CD4-positive, CD25-positive, alpha-beta regulatory T cell (primary cell): ENCODE data around the gene ERP44. TPM values are rescaled to one million over a fixed set of nuclear protein-coding genes. Genes with fewer than 3 reads are reported as not detected.
"Not testable (repeated sequence)": the region's sequence is repeated elsewhere in the genome, so short reads cannot be mapped to it uniquely, and the experiment has no call there.

ENCODE experiments used
- ATAC-seq, 2 donors: fragments of 150-1000 bp; cut with Tn5 transposase; one replicate each; pipeline ENCODE4 v1.10.0; 2021; ENCODE audit warnings: low read depth in 2 of 2, moderate number of reproducible peaks in 2 of 2, moderate library complexity in 1 of 2
- DNase-seq, 3 donors: peaks; one replicate each; pipeline versions ENCODE4 v3.0.0 to v3.0.0-alpha.2; 2012 to 2022; ENCODE audit warnings: mixed read lengths in 1 of 3
- H3K27ac ChIP-seq: one replicate; pipeline ENCODE4 v1.7.0; 2013; ENCODE audit warnings: mild to moderate bottlenecking, low read length; ENCODE audit not compliant: insufficient read depth, poor library complexity, severe bottlenecking
- H3K27me3 ChIP-seq: one replicate; pipeline ENCODE4 v1.7.0; 2013; ENCODE audit warnings: low read length; ENCODE audit not compliant: control insufficient read depth, insufficient read depth
- H3K36me3 ChIP-seq: one replicate; pipeline ENCODE4 v1.7.0; 2013; ENCODE audit warnings: mild to moderate bottlenecking, low read length, moderate library complexity; ENCODE audit not compliant: control insufficient read depth, insufficient read depth
- H3K4me1 ChIP-seq: 2 replicates; pipeline ENCODE4 v1.7.0; 2013; ENCODE audit warnings: mild to moderate bottlenecking, low read length; ENCODE audit not compliant: insufficient read depth, control insufficient read depth, poor library complexity, severe bottlenecking
- H3K4me3 ChIP-seq: one replicate; pipeline ENCODE4 v1.7.0; 2013; ENCODE audit warnings: low read depth, mild to moderate bottlenecking, low read length, moderate library complexity
- H3K9me3 ChIP-seq, 2 experiments: 1 replicate in 1 of 2; 2 replicates in 1 of 2; pipeline ENCODE4 v1.7.0; 2013; ENCODE audit warnings: low read length in 2 of 2, mild to moderate bottlenecking in 1 of 2, moderate library complexity in 1 of 2; ENCODE audit not compliant: control insufficient read depth in 2 of 2
- H3K27ac Mint-ChIP-seq, 3 donors: one replicate each; pipeline ENCODE4 v1.8.0; 2020 to 2022; ENCODE audit warnings: mild to moderate bottlenecking in 3 of 3, mixed read lengths in 3 of 3, moderate library complexity in 2 of 3
- H3K27me3 Mint-ChIP-seq: one replicate; pipeline ENCODE4 v1.8.0; 2022; ENCODE audit warnings: mild to moderate bottlenecking, mixed read lengths
- H3K36me3 Mint-ChIP-seq: one replicate; pipeline ENCODE4 v1.8.0; 2020; ENCODE audit warnings: mixed read lengths
- H3K4me1 Mint-ChIP-seq, 4 donors: one replicate each; pipeline ENCODE4 v1.8.0; 2020 to 2022; ENCODE audit warnings: mixed read lengths in 4 of 4, mild to moderate bottlenecking in 1 of 4
- H3K4me3 Mint-ChIP-seq, 4 donors: one replicate each; pipeline ENCODE4 v1.8.0; 2020 to 2022; ENCODE audit warnings: mild to moderate bottlenecking in 4 of 4, mixed read lengths in 4 of 4, moderate library complexity in 3 of 4
- H3K9me3 Mint-ChIP-seq, 7 donors: one replicate each; pipeline ENCODE4 v1.8.0; 2020 to 2022; ENCODE audit warnings: mixed read lengths in 7 of 7, mild to moderate bottlenecking in 3 of 7, moderate library complexity in 2 of 7
- polyA plus RNA-seq, 4 donors: library from polyadenylated mRNA; unstranded; fragments of 300-500 nt; fragmentation: Illumina TruSeq; gene quantifications; one replicate each; pipeline ENCODE4 v1.2.3, GENCODE V29; 2021
- total RNA-seq: library from RNA; stranded (reverse); gene quantifications from one replicate; pipeline ENCODE4 v1.2.3, GENCODE V29; 2022

ERP44 gene
- total and polyA plus RNA-seq, 5 donors from 2014 or later = 14.0 to 42.6 (median 35.0) TPM

DNA sequence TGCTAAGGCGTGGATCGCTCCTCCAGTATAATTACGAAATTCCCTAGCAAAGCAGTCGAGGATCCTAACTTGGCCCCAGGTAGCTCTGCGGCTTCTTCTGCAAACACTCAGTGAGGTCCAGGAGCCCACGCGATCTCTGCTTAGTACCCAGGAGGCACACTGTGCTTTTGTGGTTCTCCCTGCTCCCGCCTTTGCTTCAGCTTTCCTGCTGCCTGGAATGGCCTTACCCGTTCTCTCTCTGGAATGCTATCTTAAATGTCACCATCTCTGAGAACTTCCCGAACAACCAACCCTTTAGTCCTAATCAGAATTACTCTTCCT is 882 bp upstream of the ERP44 start:
- DNase-seq (no peak), ATAC-seq (no peak)
- peaks cover 35% of the 10 kb centered on the region for H3K4me1 ChIP-seq
- peaks cover 8% of the 10 kb centered on the region for H3K36me3 ChIP-seq
- no peaks in the 10 kb centered on the region for H3K27me3 ChIP-seq
- peak overlapping the region; percentile 81 for H3K27ac ChIP-seq
- Mint-ChIP-seq H3K27ac (peak overlapping the region; percentile 92 to 99 (median 99)), H3K27me3 (no peaks in the 10 kb centered on the region), H3K4me1 (peaks cover 19 to 45% (median 26%) of the 10 kb centered on the region in 4 donors), H3K36me3 (peaks cover 3% of the 10 kb centered on the region), H3K4me3 (peak overlapping the region; percentile 99 to 100 (median 99)), H3K9me3 (no peaks in the 10 kb centered on the region)
- peak overlapping the region; percentile 92 for H3K4me3 ChIP-seq
- no peaks in the 10 kb centered on the region for H3K9me3 ChIP-seq

DNA sequence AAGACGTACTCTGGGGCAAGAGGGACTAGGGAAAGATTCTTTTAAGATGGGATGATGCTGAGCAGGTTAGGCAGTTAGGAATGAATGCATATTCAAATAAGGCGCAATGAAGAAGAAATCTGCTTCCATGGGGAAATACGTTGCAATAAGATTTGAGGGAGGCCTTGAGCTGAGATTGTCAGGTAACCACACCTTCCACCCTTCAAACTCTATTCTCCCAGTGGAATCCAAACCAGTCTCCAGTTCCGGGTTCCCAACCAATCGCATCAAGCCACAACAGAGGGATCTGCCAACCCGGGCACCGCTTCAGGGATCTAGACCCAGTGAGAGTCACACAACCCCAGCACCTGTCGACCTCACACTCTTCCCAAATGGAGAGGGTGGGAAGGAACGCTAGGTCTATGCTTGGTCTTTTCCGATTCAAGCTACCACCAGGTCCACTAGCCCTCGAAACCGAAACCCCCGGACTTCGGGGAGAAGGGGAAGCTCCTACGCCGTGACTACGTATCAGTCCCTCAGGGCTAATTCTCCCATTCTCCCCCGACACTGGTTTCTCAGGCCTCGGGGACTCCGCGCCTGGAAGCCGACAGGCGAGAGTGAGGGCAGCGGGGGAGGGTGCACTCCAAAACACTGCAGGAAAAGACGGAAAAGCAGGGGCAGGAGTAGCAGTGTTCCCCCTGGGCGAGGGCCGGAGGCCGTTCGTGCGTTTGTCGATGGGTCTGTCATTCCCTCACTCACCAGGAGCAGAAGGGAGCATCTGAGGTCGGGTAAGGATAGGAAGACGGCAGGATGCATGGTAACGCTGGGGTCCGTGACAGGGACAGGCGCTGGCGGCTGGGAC is 534 bp downstream of the ERP44 start:
- H3K4me3 Mint-ChIP-seq = peak overlapping the region; percentile 99 to 100 (median 99)

GRCh38 chr9:100096378-100096916 is 2.4 kb downstream of the ERP44 start:
- no peak for ATAC-seq
- H3K4me1 Mint-ChIP-seq = peaks cover 40 to 70% (median 45%) of the 10 kb centered on the region in 4 donors
- H3K27ac ChIP-seq = no peak overlapping the region
- H3K36me3 ChIP-seq = no peaks in the 10 kb centered on the region
- H3K4me3 Mint-ChIP-seq = peak overlapping the region in 3 of 4 donors; percentile 62 to 87 (median 75)
- peak overlapping the region in 2 of 3 donors; percentile 29 to 37 for H3K27ac Mint-ChIP-seq
- peaks cover 16% of the 10 kb centered on the region for H3K36me3 Mint-ChIP-seq
- H3K4me3 ChIP-seq = no peak overlapping the region
- H3K27me3 Mint-ChIP-seq = no peaks in the 10 kb centered on the region
- H3K9me3 ChIP-seq = no peaks in the 10 kb centered on the region
- no peak for DNase-seq
- H3K9me3 Mint-ChIP-seq = no peaks in the 10 kb centered on the region
- H3K4me1 ChIP-seq = peaks cover 39% of the 10 kb centered on the region
- H3K27me3 ChIP-seq = no peaks in the 10 kb centered on the region

More for the DNA sequence above, 534 bp downstream of the ERP44 start:
- H3K27ac Mint-ChIP-seq = peak overlapping the region; percentile 96 to 99 (median 99)
- H3K27me3 Mint-ChIP-seq = no peaks in the 10 kb centered on the region
- Histone ChIP-seq H3K36me3 (no peaks in the 10 kb centered on the region), H3K9me3 (no peaks in the 10 kb centered on the region), H3K27me3 (no peaks in the 10 kb centered on the region), H3K4me3 (peak overlapping the region; percentile 92), H3K4me1 (peaks cover 39% of the 10 kb centered on the region), H3K27ac (peak overlapping the region; percentile 81)
- no peaks in the 10 kb centered on the region for H3K9me3 Mint-ChIP-seq
- H3K36me3 Mint-ChIP-seq = peaks cover 9% of the 10 kb centered on the region
- peaks cover 27 to 54% (median 33%) of the 10 kb centered on the region in 4 donors for H3K4me1 Mint-ChIP-seq
- ATAC-seq (no peak), DNase-seq (peak in 2 of 3 donors; percentile 31 to 41)

DNA sequence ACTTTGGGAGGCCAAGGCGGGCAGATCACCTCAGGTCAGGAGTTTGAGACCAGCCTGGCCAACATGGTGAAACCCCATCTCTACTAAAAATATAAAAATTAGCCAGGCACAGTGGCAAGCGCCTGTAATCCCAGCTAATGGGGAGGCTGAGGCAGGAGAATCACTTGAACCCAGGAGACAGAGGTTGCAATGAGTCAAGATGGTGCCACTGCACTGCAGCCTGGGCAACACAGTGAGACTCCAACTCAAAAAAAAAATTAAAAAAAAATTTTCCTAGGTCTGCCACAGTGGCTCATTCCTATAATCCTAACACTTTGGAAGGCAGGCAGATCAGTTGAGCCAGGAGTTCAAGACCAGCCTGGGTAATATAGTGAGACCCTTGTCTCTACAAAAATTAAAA is 4.4 kb downstream of the ERP44 start:
- peaks cover 16% of the 10 kb centered on the region for H3K36me3 Mint-ChIP-seq
- not testable (repeated sequence) for DNase-seq, H3K9me3 Mint-ChIP-seq, H3K27ac Mint-ChIP-seq, H3K9me3 ChIP-seq, H3K36me3 ChIP-seq, H3K4me3 Mint-ChIP-seq, ATAC-seq, H3K27ac ChIP-seq, H3K4me3 ChIP-seq, H3K27me3 Mint-ChIP-seq, H3K27me3 ChIP-seq
- peaks cover 34 to 72% (median 49%) of the 10 kb centered on the region in 4 donors for H3K4me1 Mint-ChIP-seq
- peaks cover 30% of the 10 kb centered on the region for H3K4me1 ChIP-seq

DNA sequence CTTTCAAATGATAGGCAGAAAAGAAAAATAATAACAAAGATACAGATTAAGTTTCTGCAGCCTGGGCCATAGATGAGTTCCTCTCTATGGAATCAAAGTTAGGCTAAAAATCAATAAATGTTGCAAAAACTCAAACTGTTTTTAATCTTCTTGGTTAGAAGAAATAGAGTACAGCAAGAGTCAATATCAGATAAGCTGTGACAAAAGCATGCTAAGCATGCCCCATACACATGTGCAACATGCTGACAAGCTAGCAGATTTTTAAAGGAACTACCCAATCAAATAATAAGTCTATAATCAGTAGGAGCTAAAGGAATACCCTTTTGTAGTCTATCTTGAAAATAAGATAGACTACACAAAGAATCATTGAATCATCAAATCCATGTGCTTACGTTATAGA is 6.7 kb downstream of the ERP44 start:
- H3K4me3 Mint-ChIP-seq = peak overlapping the region in 1 of 4 donors; percentile 40
- H3K9me3 ChIP-seq = no peaks in the 10 kb centered on the region
- no peaks in the 10 kb centered on the region for H3K27me3 ChIP-seq
- H3K27ac Mint-ChIP-seq = peak overlapping the region in 1 of 3 donors; percentile 44
- no peaks in the 10 kb centered on the region for H3K36me3 ChIP-seq
- no peak overlapping the region for H3K4me3 ChIP-seq
- ATAC-seq (no peak), DNase-seq (no peak)
- H3K27ac ChIP-seq = no peak overlapping the region
- H3K4me1 ChIP-seq = peaks cover 27% of the 10 kb centered on the region
- no peaks in the 10 kb centered on the region for H3K27me3 Mint-ChIP-seq
- no peaks in the 10 kb centered on the region for H3K9me3 Mint-ChIP-seq
- H3K4me1 Mint-ChIP-seq = peaks cover 50 to 75% (median 64%) of the 10 kb centered on the region in 4 donors
- peaks cover 16% of the 10 kb centered on the region for H3K36me3 Mint-ChIP-seq

DNA sequence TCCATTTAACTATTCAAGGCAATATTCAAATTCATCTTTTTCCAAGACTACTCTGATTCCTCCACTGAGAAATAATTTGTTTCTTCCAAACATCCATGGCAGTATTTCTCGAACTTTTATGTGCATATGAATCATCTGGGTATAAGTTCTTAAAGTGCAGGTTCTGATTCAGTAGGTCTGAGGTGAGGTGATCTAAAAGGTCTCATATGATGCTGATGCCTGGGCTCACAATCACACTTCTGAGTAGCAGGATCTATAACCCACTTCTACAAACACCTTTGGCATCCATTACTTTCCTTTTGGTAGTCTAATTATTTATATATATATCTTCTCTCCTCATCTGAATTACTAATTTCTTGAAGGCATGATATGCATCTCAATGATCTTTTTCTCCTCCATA is 7.2 kb downstream of the ERP44 start:
- peaks cover 24% of the 10 kb centered on the region for H3K4me1 ChIP-seq
- Mint-ChIP-seq H3K4me1 (peaks cover 50 to 75% (median 64%) of the 10 kb centered on the region in 4 donors), H3K4me3 (peak overlapping the region in 1 of 4 donors; percentile 40), H3K9me3 (no peaks in the 10 kb centered on the region), H3K27ac (no peak overlapping the region), H3K36me3 (peaks cover 16% of the 10 kb centered on the region), H3K27me3 (no peaks in the 10 kb centered on the region)
- H3K36me3 ChIP-seq = no peaks in the 10 kb centered on the region
- no peaks in the 10 kb centered on the region for H3K27me3 ChIP-seq
- no peak overlapping the region for H3K4me3 ChIP-seq
- no peak overlapping the region for H3K27ac ChIP-seq
- H3K9me3 ChIP-seq = no peaks in the 10 kb centered on the region
- ATAC-seq (no peak), DNase-seq (no peak)

GRCh38 chr9:100090880-100091279 is 7.9 kb downstream of the ERP44 start:
- Histone ChIP-seq H3K36me3 (no peaks in the 10 kb centered on the region), H3K4me1 (peaks cover 18% of the 10 kb centered on the region), H3K27ac (no peak overlapping the region), H3K27me3 (no peaks in the 10 kb centered on the region), H3K4me3 (no peak overlapping the region), H3K9me3 (no peaks in the 10 kb centered on the region)
- H3K4me3 Mint-ChIP-seq = no peak overlapping the region
- ATAC-seq = no peak
- no peak overlapping the region for H3K27ac Mint-ChIP-seq
- H3K4me1 Mint-ChIP-seq = peaks cover 51 to 76% (median 64%) of the 10 kb centered on the region in 4 donors
- no peaks in the 10 kb centered on the region for H3K27me3 Mint-ChIP-seq
- DNase-seq = no peak
- no peaks in the 10 kb centered on the region for H3K9me3 Mint-ChIP-seq
- peaks cover 16% of the 10 kb centered on the region for H3K36me3 Mint-ChIP-seq
